HG02973 (cell line): ENCODE data around the gene CCDC191.

Experiments used
- ATAC-seq: cut with Tn5 transposase; IDR thresholded peaks from one replicate; pipeline ENCODE4 v1.9.1; 2021; ENCODE audit warnings: moderate library complexity; ENCODE audit not compliant: unreplicated experiment

The CCDC191 gene

DNA sequence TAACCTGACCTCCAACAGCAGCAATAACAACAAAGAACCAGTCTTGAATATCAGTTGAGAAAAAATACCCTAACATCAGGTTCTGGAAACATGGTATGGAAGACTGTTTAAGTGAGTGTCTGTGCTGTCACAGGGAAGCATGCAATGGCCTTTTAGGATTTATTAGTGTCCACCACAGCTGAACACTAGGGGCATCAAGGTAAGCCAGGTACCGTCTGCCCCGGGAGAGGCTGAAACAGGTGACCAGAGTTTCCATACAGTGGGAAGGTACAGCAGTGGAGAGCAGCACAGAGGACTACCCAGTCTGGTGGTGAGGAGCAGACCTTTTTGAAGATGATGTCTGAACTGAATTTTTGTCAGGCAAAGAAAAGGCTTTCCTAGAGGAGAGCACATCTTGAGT is 90.2 kb downstream of the CCDC191 start:
- no peak for ATAC-seq

DNA sequence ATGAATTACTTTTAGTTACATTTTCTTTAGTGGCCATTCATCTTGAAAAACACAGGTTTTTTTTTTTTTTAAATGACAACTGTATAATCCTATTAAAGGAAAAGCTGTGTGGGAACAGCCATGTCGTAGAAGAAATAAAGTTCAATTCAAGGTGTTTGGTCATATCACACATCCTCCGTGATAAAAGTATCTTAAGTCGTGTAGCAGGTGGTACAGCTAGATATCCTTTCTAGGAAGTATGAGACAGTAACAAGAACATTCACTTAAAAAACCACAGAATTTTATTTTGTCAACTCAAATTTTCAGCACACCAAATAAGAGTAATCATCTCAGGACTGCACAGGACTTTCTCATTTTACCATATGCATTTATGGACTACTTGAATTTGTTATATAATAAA is 92.4 kb downstream of the CCDC191 start:
- no peak for ATAC-seq

DNA sequence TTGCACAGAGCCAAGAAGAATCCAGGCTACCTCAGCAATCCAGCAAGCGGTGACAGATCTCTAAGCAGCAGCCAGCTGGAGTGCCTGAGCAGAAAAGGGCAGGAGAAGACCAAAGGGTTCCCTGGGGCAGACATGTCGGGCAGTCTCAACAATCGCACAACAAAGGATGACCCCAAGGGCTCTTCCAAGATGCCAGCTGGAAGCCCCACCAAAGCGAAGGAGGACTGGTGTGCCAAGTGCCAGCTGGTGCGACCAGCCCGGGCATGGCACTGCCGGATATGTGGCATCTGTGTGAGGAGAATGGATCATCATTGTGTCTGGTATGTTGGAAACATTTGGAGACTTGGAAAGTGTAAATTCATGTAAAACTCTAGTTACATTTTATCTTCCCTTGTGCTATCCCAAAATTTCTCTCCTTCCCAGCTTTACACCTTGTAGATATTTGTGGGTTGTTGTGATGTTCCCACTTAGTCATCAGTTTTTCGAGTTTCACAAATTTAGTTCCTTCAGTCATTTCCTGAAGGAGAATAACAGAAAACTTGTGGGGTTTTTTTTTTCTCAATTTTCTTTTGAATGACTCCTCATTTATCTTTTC is 102.1 kb downstream of the CCDC191 start:
- no peak for ATAC-seq

DNA sequence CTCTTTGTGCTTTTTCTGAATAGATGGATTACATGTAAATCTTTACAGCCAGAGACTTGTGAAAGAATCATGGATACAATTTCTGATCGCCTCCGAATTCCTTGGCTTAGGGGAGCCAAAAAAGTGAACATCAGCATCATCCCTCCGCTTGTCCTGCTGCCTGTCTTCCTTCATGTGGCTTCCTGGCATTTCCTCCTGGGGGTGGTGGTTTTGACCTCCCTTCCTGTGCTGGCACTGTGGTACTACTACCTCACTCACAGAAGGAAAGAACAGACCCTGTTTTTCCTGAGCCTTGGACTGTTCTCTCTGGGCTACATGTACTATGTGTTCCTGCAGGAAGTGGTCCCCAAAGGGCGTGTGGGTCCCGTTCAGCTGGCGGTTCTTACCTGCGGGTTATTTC is 102.6 kb downstream of the CCDC191 start:
- ATAC-seq, result no peak

DNA sequence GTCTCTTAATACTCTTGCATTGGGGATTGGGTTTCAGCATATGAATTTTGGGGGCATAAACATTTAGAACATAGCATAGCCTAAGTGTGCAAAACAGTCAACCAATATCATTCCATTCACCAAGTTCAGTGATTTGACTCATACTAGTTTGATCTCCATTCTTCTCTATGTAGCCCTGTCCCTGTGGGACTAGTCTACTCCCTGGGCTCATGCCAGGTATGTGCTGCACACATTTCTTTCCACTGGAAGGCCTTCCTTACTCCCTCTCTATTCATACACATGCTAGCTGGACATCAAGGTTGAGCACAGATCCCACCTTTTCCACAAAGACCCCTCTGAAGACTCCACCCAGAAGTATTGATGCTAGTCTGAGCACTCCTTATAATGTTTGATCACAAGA is 103.4 kb downstream of the CCDC191 start:
- no peak for ATAC-seq

DNA sequence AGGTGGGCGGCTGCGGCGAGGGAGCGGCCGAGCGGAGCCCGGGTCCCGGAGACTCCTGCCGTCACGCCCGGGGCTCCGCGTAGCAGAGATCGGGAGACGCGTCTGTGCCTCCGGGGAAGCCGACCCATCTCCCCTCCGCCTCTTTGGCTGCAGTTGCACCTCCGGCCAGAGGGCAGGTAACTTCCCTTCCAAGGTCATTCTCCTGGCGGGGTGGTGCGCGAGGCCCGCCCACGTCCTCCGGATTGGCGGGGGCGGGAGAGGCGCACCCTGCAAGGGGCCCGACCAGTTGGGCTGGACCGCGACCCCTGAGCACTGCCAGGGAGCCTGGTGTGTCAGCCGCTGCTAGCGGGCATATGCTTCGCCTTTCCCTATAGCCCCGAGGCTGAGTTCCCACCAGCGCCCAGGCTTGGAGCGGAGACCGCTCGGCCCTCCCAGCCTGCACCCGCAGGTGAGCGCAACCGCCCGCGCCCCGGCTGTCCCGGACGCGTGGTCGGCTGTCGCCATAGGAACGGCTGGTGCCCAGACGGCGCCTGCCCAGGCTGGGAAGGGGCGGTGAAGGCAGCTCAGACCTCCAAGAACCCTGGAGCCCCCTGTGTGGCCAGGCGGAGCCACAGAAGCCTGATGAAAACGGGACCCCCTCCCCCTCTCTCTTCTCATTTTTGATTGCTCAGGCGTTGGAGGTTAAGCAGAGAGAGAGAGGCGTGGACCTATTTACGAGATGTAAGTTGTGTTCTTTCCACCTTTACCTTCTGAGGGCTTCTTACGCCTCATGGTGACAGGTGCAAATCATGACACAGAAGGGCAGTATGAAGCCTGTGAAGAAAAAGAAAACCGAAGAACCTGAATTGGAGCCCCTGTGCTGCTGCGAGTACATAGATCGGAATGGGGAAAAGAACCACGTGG is 108.1 kb downstream of the CCDC191 start:
- ATAC-seq, result peak; percentile 38

DNA sequence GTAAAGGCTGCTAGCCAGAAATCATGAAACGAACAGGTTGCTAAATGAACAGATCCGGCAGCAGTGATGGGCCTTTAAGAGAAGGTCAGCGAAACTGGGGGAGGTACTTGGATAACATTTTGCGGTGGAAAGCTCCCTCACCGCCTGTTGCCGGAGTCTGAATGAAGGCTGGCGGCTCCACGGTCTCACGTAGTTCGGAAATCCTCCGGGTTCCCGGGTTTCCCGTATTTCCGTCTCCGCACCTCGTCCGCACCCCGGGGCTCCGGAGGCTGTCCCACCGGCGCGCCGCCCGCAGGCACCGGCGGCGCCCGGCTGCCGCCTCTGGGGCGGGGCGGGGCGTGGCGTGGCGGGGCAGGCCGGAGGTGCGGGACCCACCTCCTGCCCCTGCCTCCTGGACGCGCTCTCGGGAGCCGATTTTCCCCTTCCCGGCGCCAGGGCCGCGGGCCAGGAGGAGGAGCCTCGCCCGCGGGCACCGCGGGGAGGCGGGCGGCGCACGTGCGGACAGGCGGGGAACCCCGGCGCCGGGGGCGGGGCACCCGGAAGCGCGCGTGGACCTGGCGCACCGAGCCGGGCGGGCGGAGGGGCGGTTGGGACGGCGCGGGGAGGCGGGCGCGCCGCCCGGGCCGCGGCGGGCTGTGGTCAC is 108.8 kb downstream of the CCDC191 start, which contains the start of gene ZDHHC23:
TSS of gene ZDHHC23 (plus strand) at position 642 of the 643 bp plus-strand sequence. CDS start 790 bp downstream, outside the sequence.
- ATAC-seq, result peak; percentile 65

DNA sequence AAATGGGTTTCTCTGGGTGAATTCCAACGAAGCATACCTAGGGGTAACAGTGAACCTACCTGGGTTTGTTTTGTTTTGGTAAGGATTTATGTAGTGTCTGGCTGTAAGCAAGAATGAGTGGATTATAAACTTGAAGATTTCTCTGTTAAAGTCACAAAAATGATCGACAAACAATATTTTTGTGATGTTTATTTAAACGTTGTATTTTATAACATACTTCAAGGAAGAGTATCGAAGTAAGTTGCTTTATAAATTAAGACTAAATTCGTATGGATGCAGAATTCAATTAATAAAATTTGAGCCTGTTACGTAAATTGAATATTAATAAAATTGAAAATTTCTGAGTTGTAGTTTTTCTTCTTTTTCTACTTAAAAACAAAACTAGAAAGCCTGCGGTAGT is 109.5 kb downstream of the CCDC191 start:
- no peak for ATAC-seq

DNA sequence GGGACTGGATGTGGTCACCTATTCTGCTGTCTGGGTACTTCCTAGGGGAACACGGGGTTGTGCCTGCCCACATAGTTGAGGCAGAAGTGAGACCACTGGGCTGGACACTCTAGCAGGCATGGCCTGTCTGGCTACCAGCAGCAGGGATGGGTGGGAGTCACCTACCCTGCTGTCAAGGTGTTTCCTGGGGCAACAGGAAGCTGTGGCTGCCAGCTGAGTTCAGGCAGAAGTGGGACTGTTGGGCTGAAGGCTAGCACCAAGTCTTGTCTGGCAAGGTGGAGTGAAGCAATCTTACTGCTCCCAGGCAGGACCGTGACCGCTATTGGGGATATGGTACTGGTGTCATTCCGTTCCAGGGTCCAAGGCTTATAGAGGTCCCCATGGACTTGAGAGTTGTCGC is 128.8 kb downstream of the CCDC191 start:
- ATAC-seq, result no peak

DNA sequence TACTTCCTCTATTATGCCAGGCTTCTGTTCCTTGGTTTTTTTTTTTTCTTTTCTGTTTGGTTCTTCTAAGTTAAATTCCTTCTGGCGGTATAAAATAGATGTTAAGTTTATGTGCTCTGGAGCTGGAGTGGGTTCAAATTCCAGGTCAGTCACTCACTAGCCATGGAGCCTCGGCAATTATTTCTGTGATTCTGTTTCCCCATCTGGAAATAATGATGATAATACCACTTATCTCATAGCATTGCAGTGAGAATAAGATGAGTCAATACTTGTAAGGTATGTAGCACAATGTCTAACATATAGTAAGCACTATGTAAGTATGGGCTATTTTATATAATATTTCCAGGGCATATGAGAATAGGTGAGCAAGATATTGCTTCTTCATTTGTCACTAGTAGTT is 141.7 kb downstream of the CCDC191 start:
- ATAC-seq, result no peak
